ENCODE measurements around the gene CCDC24.

Gene CCDC24

DNA sequence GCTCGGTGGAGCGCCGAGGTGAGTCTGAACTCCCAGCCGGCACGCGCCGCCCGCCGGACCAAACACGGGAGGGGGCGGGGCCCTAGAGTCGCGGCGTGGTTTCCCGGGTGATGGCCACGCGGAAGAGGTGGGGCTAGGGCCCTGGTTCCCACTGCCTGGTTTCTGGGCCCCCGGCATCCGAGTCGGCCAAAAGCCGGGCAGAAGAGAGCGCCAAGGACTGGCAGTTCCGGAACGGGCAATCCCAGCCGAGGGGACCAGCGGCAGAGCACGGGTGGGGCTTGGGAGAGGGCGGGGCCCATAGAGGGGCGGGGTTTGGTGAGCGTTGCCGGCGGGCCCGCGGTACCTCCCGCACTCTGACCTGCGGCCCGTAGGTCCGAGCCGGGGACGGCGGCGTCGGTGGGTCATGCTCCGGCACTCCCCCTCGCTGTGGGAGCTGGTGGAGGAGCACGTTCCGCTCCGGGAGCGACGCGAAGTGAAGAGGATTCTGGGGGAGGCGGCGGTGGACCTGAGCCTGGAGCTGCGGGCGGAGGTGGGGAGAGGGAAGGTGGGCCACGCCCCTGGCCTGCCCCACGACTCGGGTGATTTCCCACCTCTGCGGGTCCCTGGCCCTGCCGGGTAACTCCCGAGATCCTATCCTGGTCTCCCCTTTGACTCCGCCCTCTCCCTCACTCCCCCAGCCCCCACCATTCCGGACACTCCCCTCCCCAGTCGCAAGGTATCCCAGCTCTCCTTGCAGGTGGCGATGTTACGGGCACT is at the start of gene CCDC24:
TSS of gene CCDC24 (plus strand) at position 124 of the 756 bp plus-strand sequence. CDS start at position 404, 280 bp downstream.
- Histone ChIP-seq H3K4me1 (ENCODE audit: insufficient read depth, low read length, severe bottlenecking) (peaks cover 14% of the 10 kb centered on the region), H3K79me2 (ENCODE audit: insufficient read depth, low read length) (no peaks in the 10 kb centered on the region), H3K9me2 (ENCODE audit: low read depth, low read length) (no peaks in the 10 kb centered on the region), H3K27ac (ENCODE audit: low read depth, low read length, poor library complexity, severe bottlenecking) (no peak within 1 kb of the TSS), H3K4me2 (ENCODE audit: low read length) (peak within 1 kb of the TSS; percentile 71), H3K9me3 (ENCODE audit: low read length) (no peaks in the 10 kb centered on the region), H3K27me3 (ENCODE audit: insufficient read depth, low read length) (no peaks in the 10 kb centered on the region; the same call in 1 of the 2 replicates), H3K4me3 (ENCODE audit: low read depth, low read length, poor library complexity, severe bottlenecking) (peak within 1 kb of the TSS; percentile 59), H2AFZ (ENCODE audit: low read length) (no peak within 1 kb of the TSS), H3F3A (ENCODE audit: insufficient read depth, low read length) (no peaks in the 10 kb centered on the region), H3K36me3 (ENCODE audit: insufficient read depth, low read length) (no peaks in the 10 kb centered on the region), H4K20me1 (ENCODE audit: insufficient read depth, low read length) (no peaks in the 10 kb centered on the region), H3K9ac (ENCODE audit: low read length) (peak within 1 kb of the TSS; percentile 52)
- no peak for TF ChIP-seq EZH2 (IDR thresholded peaks at IDR 0.05; ENCODE audit: borderline replicate concordance, low read length)
- TF ChIP-seq, protein P1, sequence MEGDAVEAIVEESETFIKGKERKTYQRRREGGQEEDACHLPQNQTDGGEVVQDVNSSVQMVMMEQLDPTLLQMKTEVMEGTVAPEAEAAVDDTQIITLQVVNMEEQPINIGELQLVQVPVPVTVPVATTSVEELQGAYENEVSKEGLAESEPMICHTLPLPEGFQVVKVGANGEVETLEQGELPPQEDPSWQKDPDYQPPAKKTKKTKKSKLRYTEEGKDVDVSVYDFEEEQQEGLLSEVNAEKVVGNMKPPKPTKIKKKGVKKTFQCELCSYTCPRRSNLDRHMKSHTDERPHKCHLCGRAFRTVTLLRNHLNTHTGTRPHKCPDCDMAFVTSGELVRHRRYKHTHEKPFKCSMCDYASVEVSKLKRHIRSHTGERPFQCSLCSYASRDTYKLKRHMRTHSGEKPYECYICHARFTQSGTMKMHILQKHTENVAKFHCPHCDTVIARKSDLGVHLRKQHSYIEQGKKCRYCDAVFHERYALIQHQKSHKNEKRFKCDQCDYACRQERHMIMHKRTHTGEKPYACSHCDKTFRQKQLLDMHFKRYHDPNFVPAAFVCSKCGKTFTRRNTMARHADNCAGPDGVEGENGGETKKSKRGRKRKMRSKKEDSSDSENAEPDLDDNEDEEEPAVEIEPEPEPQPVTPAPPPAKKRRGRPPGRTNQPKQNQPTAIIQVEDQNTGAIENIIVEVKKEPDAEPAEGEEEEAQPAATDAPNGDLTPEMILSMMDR (IDR thresholded peaks at IDR 0.05; ENCODE audit: low read length): no peak

DNA sequence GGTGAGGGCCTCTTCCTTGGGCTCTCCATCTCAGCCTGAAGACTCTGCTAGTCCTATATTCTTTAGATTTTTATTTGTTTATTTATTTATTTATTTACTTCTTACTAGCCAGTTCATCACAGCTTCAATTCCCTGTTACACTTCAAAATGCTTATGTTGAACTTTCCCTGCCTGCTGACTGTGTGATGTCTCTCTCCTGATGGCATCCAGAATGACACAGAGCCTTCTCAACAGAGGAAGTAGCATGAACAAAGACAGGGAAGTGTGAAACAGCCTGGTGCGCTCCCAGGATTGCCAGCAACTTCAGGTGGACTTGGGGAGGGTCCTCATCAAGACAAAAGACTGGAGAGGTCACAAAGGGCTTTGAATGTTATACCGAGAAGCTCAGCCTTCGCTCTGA is 49.0 kb upstream of the CCDC24 start:
- H3K79me2 ChIP-seq (ENCODE audit: insufficient read depth, low read length): no peaks in the 10 kb centered on the region
- H3K27me3 ChIP-seq (ENCODE audit: insufficient read depth, low read length): no peaks in the 10 kb centered on the region
- H3K9me2 ChIP-seq (ENCODE audit: low read depth, low read length): no peaks in the 10 kb centered on the region
- H2AFZ ChIP-seq (ENCODE audit: low read length): no peak overlapping the region
- no peak overlapping the region for H3K27ac ChIP-seq (ENCODE audit: low read depth, low read length, poor library complexity, severe bottlenecking)
- H3K4me1 ChIP-seq (ENCODE audit: insufficient read depth, low read length, severe bottlenecking): peaks cover 17% of the 10 kb centered on the region
- TF ChIP-seq, protein P1 (IDR thresholded peaks at IDR 0.05; ENCODE audit: low read length): no peak
- no peak for TF ChIP-seq EZH2 (IDR thresholded peaks at IDR 0.05; ENCODE audit: borderline replicate concordance, low read length)
- no peaks in the 10 kb centered on the region for H4K20me1 ChIP-seq (ENCODE audit: insufficient read depth, low read length)
- no peak overlapping the region for H3K4me3 ChIP-seq (ENCODE audit: low read depth, low read length, poor library complexity, severe bottlenecking)
- no peaks in the 10 kb centered on the region for H3F3A ChIP-seq (ENCODE audit: insufficient read depth, low read length)
- no peak overlapping the region for H3K4me2 ChIP-seq (ENCODE audit: low read length)
- H3K9ac ChIP-seq (ENCODE audit: low read length): no peak overlapping the region
- no peaks in the 10 kb centered on the region for H3K9me3 ChIP-seq (ENCODE audit: low read length)
- no peaks in the 10 kb centered on the region; the same call in 1 of the 2 replicates for H3K36me3 ChIP-seq (ENCODE audit: insufficient read depth, low read length)

DNA sequence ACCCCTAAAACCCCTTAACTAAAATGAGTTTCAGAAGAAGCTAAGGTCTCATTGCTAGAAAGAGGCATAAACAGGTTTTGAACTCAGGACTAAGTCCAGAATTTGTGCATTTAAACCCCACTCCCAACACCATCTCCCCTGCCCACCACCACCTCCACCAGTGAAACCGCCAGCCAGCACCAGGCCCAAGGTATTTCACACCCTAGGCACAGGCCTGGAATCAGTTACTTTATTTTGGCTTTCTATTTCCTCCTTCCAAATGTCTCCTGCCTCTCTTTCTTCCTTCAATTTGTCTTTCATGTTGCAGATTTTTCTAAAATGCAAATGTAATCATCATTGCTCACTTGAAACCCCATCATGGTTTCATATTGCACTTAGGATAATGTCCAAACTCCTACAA is 46.5 kb upstream of the CCDC24 start:
- Histone ChIP-seq H3K27me3 (ENCODE audit: insufficient read depth, low read length) (no peaks in the 10 kb centered on the region), H3F3A (ENCODE audit: insufficient read depth, low read length) (no peaks in the 10 kb centered on the region), H3K9me2 (ENCODE audit: low read depth, low read length) (no peaks in the 10 kb centered on the region), H2AFZ (ENCODE audit: low read length) (no peak overlapping the region), H3K4me1 (ENCODE audit: insufficient read depth, low read length, severe bottlenecking) (peaks cover 31% of the 10 kb centered on the region), H3K36me3 (ENCODE audit: insufficient read depth, low read length) (0 out of 2 replicates have a peak, but pooled peaks cover 3% of the 10 kb centered on the region), H3K79me2 (ENCODE audit: insufficient read depth, low read length) (no peaks in the 10 kb centered on the region), H3K9ac (ENCODE audit: low read length) (no peak overlapping the region), H3K4me3 (ENCODE audit: low read depth, low read length, poor library complexity, severe bottlenecking) (no peak overlapping the region), H3K27ac (ENCODE audit: low read depth, low read length, poor library complexity, severe bottlenecking) (no peak overlapping the region), H4K20me1 (ENCODE audit: insufficient read depth, low read length) (no peaks in the 10 kb centered on the region), H3K9me3 (ENCODE audit: low read length) (no peaks in the 10 kb centered on the region), H3K4me2 (ENCODE audit: low read length) (peak overlapping the region; percentile 14; the same call in 1 of the 2 replicates)
- TF ChIP-seq EZH2 (IDR thresholded peaks at IDR 0.05; ENCODE audit: borderline replicate concordance, low read length): no peak
- TF ChIP-seq, protein P1 (IDR thresholded peaks at IDR 0.05; ENCODE audit: low read length): no peak
